Dermis blood vessel endothelial cell (primary cell): ENCODE results near the gene TNFRSF17. TPM values are rescaled to one million over a fixed set of nuclear protein-coding genes. Genes with fewer than 3 reads are reported as not detected.

Experiments
- DNase-seq: peaks from one replicate; pipeline ENCODE4 v3.0.0; 2010
- total RNA-seq: library from RNA; depleted of rRNA; stranded (reverse); fragments of >200 nt; gene quantifications from 2 replicates; pipeline ENCODE4 v1.2.3, GENCODE V29; 2014

The TNFRSF17 gene
- total RNA-seq, 1 donor from 2014 or later: not detected

- no peak for DNase-seq
Observed at GRCh38 chr16:12009462-12009861, 44.5 kb downstream of the TNFRSF17 start.

- DNase-seq: no peak
Observed at GRCh38 chr16:12009922-12010321, 44.9 kb downstream of the TNFRSF17 start.

- no peak for DNase-seq
Observed at GRCh38 chr16:12010388-12011251, 45.6 kb downstream of the TNFRSF17 start.

- no peak for DNase-seq
Observed at GRCh38 chr16:12011565-12011964, 46.6 kb downstream of the TNFRSF17 start.

GRCh38 chr16:12016291-12016947, 51.4 kb downstream of the TNFRSF17 start:
- no peak for DNase-seq

GRCh38 chr16:12017558-12017957, 52.5 kb downstream of the TNFRSF17 start:
- DNase-seq: no peak

Other genes with a start within 250 kb of the TNFRSF17 start
- 30.5 and 47.5 TPM in 2 replicates for gene TXNDC11, start 222.4 kb upstream of the TNFRSF17 start, total RNA-seq
- 43.4 and 107 TPM in 2 replicates for gene ZC3H7A, start 168.0 kb upstream of the TNFRSF17 start, total RNA-seq
- 75.7 and 116 TPM in 2 replicates for gene RSL1D1, start 113.7 kb upstream of the TNFRSF17 start, total RNA-seq
- 70.8 and 143 TPM in 2 replicates for gene GSPT1, start 49.3 kb upstream of the TNFRSF17 start, total RNA-seq
- 1.0 and 3.6 TPM in 2 replicates for gene NPIPB2, start 23.2 kb upstream of the TNFRSF17 start, total RNA-seq
- gene SNX29, start 11.5 kb downstream of the TNFRSF17 start, total RNA-seq: 16.5 and 18.5 TPM in 2 replicates